Parathyroid adenoma (tissue), 2 donors: Measurements from ENCODE around the gene RAP1A.

Experiments
- H2AFZ ChIP-seq: fragments of 300-600 bp; sonication (generic); one replicate; pipeline ENCODE4 v1.7.0; 2017; ENCODE audit warnings: antibody characterized with exemption, mild to moderate bottlenecking
- H3K27ac ChIP-seq: fragments of 300-600 bp; sonication (generic); one replicate; pipeline ENCODE4 v1.7.0; 2017
- H3K27me3 ChIP-seq: fragments of 300-600 bp; sonication (generic); one replicate; pipeline ENCODE4 v1.7.0; 2017; ENCODE audit warnings: low read length; ENCODE audit not compliant: control insufficient read depth, insufficient read depth
- H3K36me3 ChIP-seq: fragments of 300-600 bp; sonication (generic); one replicate; pipeline ENCODE4 v1.7.0; 2017; ENCODE audit warnings: low read length; ENCODE audit not compliant: control insufficient read depth, insufficient read depth
- H3K4me1 ChIP-seq: fragments of 300-600 bp; sonication (generic); one replicate; pipeline ENCODE4 v1.7.0; 2017; ENCODE audit warnings: control low read depth
- H3K4me2 ChIP-seq: fragments of 300-600 bp; sonication (generic); one replicate; pipeline ENCODE4 v1.7.0; 2017; ENCODE audit warnings: low read length
- H3K4me3 ChIP-seq: fragments of 300-600 bp; sonication (generic); one replicate; pipeline ENCODE4 v1.7.0; 2017; ENCODE audit warnings: low read depth, low read length
- H3K79me2 ChIP-seq: fragments of 300-600 bp; sonication (generic); one replicate; pipeline ENCODE4 v1.7.0; 2017; ENCODE audit warnings: control low read depth
- H3K9ac ChIP-seq: fragments of 300-600 bp; sonication (generic); one replicate; pipeline ENCODE4 v1.7.0; 2017; ENCODE audit warnings: mild to moderate bottlenecking
- H3K9me3 ChIP-seq: fragments of 300-600 bp; sonication (generic); one replicate; pipeline ENCODE4 v1.7.0; 2017; ENCODE audit warnings: low read length; ENCODE audit not compliant: control insufficient read depth
- TF ChIP-seq, protein P1 (sequence below): fragments of 300-600 bp; sonication (generic); IDR thresholded peaks from one replicate; pipeline ENCODE4 v1.7.0; 2017; ENCODE audit warnings: antibody characterized with exemption, mild to moderate bottlenecking
- donor health status: primary hyperparathyroidism.

The RAP1A gene

DNA sequence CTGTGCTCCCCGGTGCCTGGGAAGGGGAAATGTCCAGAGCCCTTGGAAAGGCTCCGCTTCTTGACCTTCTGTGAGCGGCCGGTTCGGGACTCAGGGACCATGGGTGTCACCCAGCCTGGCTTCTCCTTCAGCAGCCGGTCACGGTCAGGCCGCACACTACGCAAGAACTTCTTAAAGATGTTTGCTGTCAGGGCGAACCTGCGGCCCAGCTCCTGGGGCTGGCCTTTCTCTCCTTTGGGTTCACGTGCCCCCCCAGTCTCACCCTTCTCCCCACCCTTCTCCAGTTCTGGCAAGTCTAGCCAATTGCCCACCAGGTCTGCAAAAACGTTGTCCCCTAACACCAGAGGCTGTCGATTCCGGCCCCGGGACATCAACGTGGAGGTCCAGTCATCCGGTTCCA lies 107.5 kb downstream of the RAP1A start:
- H3K4me1 ChIP-seq: no peaks in the 10 kb centered on the region
- H3K27me3 ChIP-seq: no peaks in the 10 kb centered on the region

DNA sequence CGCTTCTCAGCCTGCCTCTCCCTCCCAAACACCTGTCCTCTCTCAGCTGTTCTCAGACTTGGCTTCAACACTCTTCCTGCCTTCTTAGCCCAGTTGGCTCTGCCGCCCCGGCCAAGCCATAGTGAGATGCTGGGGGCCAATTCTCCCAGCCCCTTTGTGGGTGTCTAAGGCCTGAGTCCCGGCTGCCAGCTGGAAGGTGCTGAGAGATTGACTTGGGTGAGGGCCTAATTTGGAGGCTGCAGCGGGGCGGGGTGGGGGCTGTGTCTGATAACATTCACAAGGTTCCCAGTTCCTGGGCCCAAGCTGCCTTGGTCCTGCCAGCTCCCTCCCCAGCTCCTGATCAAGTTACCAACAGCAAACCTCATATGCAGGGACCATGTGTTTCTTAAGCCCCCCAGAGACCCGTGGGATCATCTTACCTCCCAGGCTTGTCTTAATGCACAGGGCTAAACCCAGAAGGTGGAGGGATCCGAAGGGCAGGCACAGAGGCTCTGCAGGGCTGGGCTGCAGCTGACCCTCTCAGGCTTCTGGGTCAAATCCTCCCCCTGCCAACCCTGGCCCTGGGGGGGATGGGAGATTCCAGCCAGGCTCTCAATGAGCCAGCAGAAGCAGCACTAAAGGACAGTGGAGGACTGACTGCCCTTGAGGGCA lies 109.8 kb downstream of the RAP1A start:
- Histone ChIP-seq H3K9ac (no peak overlapping the region), H3K9me3 (no peaks in the 10 kb centered on the region), H3K27me3 (no peaks in the 10 kb centered on the region), H3K79me2 (no peaks in the 10 kb centered on the region), H3K36me3 (no peaks in the 10 kb centered on the region), H3K27ac (no peak overlapping the region), H3K4me2 (no peak overlapping the region), H3K4me1 (no peaks in the 10 kb centered on the region), H2AFZ (no peak overlapping the region), H3K4me3 (no peak overlapping the region)
- TF ChIP-seq, protein P1, sequence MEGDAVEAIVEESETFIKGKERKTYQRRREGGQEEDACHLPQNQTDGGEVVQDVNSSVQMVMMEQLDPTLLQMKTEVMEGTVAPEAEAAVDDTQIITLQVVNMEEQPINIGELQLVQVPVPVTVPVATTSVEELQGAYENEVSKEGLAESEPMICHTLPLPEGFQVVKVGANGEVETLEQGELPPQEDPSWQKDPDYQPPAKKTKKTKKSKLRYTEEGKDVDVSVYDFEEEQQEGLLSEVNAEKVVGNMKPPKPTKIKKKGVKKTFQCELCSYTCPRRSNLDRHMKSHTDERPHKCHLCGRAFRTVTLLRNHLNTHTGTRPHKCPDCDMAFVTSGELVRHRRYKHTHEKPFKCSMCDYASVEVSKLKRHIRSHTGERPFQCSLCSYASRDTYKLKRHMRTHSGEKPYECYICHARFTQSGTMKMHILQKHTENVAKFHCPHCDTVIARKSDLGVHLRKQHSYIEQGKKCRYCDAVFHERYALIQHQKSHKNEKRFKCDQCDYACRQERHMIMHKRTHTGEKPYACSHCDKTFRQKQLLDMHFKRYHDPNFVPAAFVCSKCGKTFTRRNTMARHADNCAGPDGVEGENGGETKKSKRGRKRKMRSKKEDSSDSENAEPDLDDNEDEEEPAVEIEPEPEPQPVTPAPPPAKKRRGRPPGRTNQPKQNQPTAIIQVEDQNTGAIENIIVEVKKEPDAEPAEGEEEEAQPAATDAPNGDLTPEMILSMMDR: no peak

More for the DNA sequence above, 107.5 kb downstream of the RAP1A start:
- Histone ChIP-seq H3K36me3 (no peaks in the 10 kb centered on the region), H3K27ac (no peak overlapping the region), H3K4me3 (no peak overlapping the region), H3K4me2 (no peak overlapping the region), H2AFZ (no peak overlapping the region), H3K9ac (no peak overlapping the region), H3K9me3 (no peaks in the 10 kb centered on the region), H3K79me2 (no peaks in the 10 kb centered on the region)
- TF ChIP-seq, protein P1: no peak

DNA sequence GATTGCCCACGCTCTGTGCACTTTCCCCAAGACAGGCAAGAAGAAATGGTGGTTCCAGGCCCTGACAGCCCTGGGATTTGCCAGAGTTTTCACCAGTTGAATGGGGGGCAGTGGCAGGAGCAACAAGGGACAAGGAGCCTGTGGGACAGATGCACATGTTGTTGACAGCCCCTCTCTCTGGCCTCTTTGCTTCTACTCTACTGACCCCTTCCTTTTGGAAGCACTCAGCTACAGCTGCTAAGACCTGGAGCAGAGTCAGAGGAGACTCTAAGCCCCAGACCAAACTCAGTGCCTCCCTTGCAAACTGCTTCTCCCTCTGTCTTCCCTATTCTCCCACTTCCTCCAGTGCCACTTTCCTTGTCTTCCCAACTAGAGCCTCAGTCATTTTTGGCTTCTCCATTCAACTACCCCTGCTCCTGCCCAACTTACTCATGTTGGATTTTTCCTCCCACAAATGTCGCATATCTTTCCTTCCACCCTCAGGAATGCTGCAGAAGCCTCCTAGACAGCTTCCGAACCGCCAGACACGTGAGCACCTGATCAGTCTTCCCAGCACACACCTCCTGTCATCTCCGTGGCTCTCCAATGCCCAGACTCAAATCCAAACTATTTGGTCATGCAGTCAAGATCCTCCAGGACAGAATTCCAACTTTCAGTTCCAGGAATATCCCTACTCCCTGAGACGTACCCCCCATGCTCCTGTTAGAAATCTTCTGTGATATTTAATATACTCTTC lies 110.5 kb downstream of the RAP1A start:
- H3K36me3 ChIP-seq: no peaks in the 10 kb centered on the region
- no peaks in the 10 kb centered on the region for H3K4me1 ChIP-seq
- H3K79me2 ChIP-seq: no peaks in the 10 kb centered on the region
- H3K4me3 ChIP-seq: no peak overlapping the region
- no peak overlapping the region for H2AFZ ChIP-seq
- TF ChIP-seq, protein P1: no peak
- H3K9me3 ChIP-seq: no peaks in the 10 kb centered on the region
- H3K9ac ChIP-seq: no peak overlapping the region
- no peak overlapping the region for H3K4me2 ChIP-seq
- H3K27ac ChIP-seq: no peak overlapping the region
- no peaks in the 10 kb centered on the region for H3K27me3 ChIP-seq

DNA sequence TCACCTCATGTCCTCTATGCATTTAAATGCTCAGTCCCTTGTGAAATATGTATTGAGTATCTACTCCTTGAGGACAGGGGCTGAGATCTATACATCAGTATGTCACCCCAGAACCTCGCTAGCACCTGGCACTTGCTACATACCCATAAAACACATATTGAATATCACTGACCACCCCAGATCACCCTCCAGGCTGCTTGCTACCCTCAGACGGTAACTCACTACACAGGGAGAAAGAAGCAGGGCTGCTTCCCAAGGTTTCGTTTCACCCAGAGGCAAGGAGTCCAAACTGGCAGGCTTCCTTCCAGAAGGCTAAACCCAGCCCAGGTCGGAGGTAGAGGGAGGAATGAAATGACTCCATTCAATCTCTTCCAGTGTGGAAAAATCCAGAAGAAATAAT lies 111.1 kb downstream of the RAP1A start:
- no peaks in the 10 kb centered on the region for H3K4me1 ChIP-seq
- no peak overlapping the region for H3K4me3 ChIP-seq
- no peak overlapping the region for H3K27ac ChIP-seq
- H3K4me2 ChIP-seq: no peak overlapping the region
- no peak overlapping the region for H3K9ac ChIP-seq
- no peaks in the 10 kb centered on the region for H3K27me3 ChIP-seq
- no peaks in the 10 kb centered on the region for H3K9me3 ChIP-seq
- H3K79me2 ChIP-seq: no peaks in the 10 kb centered on the region
- TF ChIP-seq, protein P1: no peak
- no peaks in the 10 kb centered on the region for H3K36me3 ChIP-seq
- H2AFZ ChIP-seq: no peak overlapping the region

DNA sequence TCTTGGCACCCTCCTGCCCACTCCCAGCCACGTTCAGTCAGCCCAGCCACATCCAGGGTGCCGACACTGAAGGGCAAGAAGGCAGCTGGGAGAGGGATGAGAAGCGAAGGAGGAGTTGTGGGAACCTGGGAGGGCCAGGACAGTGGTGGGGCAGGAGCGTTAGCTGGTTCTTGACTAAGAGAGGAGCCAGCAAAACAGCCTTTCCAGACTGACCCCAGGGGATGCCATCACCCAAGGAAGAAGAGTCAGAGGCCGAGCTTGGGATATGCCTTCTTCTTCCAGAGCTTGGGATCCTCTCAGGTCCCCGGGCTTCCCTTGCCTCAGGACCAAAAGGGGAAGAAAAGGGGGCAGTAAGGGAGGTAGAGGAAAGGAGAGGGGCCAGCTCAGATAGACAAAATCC lies 112.4 kb downstream of the RAP1A start:
- TF ChIP-seq, protein P1: no peak
- Histone ChIP-seq H3K79me2 (no peaks in the 10 kb centered on the region), H3K9me3 (no peaks in the 10 kb centered on the region), H2AFZ (no peak overlapping the region), H3K27ac (no peak overlapping the region), H3K27me3 (no peaks in the 10 kb centered on the region), H3K36me3 (no peaks in the 10 kb centered on the region), H3K9ac (no peak overlapping the region), H3K4me2 (no peak overlapping the region), H3K4me3 (no peak overlapping the region), H3K4me1 (no peaks in the 10 kb centered on the region)
